Loucy (cell line): ENCODE measurements around the gene CKLF.

Experiments
- H2AFZ ChIP-seq: fragments of 200-600 bp; sonication (generic); 2 replicates; pipeline ENCODE4 v1.6.0; 2016; ENCODE audit warnings: antibody characterized with exemption, mild to moderate bottlenecking, low read length, moderate library complexity
- H3F3A ChIP-seq: fragments of 200-600 bp; 2 replicates; pipeline ENCODE4 v1.6.0; 2016; ENCODE audit warnings: antibody characterized with exemption, low read depth, mild to moderate bottlenecking
- H3K27me3 ChIP-seq: fragments of 200-600 bp; sonication (generic); 2 replicates; pipeline ENCODE4 v1.6.1; 2014; ENCODE audit warnings: low read length, mild to moderate bottlenecking; ENCODE audit not compliant: insufficient read depth, poor library complexity, severe bottlenecking
- H3K36me3 ChIP-seq: fragments of 200-600 bp; sonication (generic); 2 replicates; pipeline ENCODE4 v1.6.1; 2016; ENCODE audit warnings: low read length; ENCODE audit not compliant: insufficient read depth
- H3K4me1 ChIP-seq: fragments of 200-600 bp; sonication (generic); 2 replicates; pipeline ENCODE4 v1.5.1; 2014; ENCODE audit warnings: low read length, mild to moderate bottlenecking; ENCODE audit not compliant: insufficient read depth, poor library complexity, severe bottlenecking
- H3K4me2 ChIP-seq: fragments of 200-600 bp; sonication (generic); 2 replicates; pipeline ENCODE4 v1.6.0; 2014; ENCODE audit warnings: antibody characterized with exemption, low read length, low read depth, mild to moderate bottlenecking; ENCODE audit not compliant: poor library complexity, severe bottlenecking
- H3K4me3 ChIP-seq: fragments of 200-600 bp; sonication (generic); 2 replicates; pipeline ENCODE4 v1.5.1; 2014; ENCODE audit warnings: low read length, mild to moderate bottlenecking, mixed read lengths; ENCODE audit not compliant: poor library complexity, severe bottlenecking
- H3K79me2 ChIP-seq: fragments of 200-600 bp; sonication (generic); 2 replicates; pipeline ENCODE4 v1.6.1; 2014; ENCODE audit warnings: low read length; ENCODE audit not compliant: insufficient read depth
- H3K9ac ChIP-seq: fragments of 200-600 bp; sonication (generic); 2 replicates; pipeline ENCODE4 v1.6.0; 2014; ENCODE audit warnings: mild to moderate bottlenecking, low read depth, low read length, moderate library complexity; ENCODE audit not compliant: poor library complexity, severe bottlenecking
- H3K9me2 ChIP-seq: fragments of 200-600 bp; sonication (generic); replicated peaks from 2 replicates; pipeline ENCODE4 v1.6.1; 2016; ENCODE audit warnings: low read depth, low read length, mixed read lengths
- H3K9me3 ChIP-seq: fragments of 200-600 bp; sonication (generic); 2 replicates; pipeline ENCODE4 v1.6.1; 2014; ENCODE audit warnings: mild to moderate bottlenecking, antibody characterized with exemption, low read length, low read depth; ENCODE audit not compliant: insufficient read depth
- H4K20me1 ChIP-seq: fragments of 200-600 bp; sonication (generic); 2 replicates; pipeline ENCODE4 v1.6.0; 2014; ENCODE audit warnings: antibody characterized with exemption, low read length, mild to moderate bottlenecking; ENCODE audit not compliant: insufficient read depth, poor library complexity, severe bottlenecking
- CTCF ChIP-seq: fragments of 200-600 bp; sonication (generic); conservative IDR thresholded peaks from 2 replicates; pipeline ENCODE4 v1.5.1; 2014; ENCODE audit warnings: mild to moderate bottlenecking, antibody characterized with exemption, low read length
- EZH2phosphoT487 ChIP-seq: fragments of 200-600 bp; IDR thresholded peaks from 2 replicates; pipeline ENCODE4 v1.6.1; 2018; ENCODE audit warnings: antibody characterized with exemption, mild to moderate bottlenecking, moderate library complexity, borderline replicate concordance

CKLF gene

GRCh38 chr16:66509576-66509975 lies 42.8 kb upstream of the CKLF start:
- Histone ChIP-seq H3K36me3 (no peaks in the 10 kb centered on the region; the same call in 1 of the 2 replicates), H4K20me1 (no peaks in the 10 kb centered on the region), H3F3A (no peaks in the 10 kb centered on the region), H3K4me3 (no peak overlapping the region), H3K9me2 (no peaks in the 10 kb centered on the region), H3K4me2 (no peak overlapping the region), H2AFZ (no peak overlapping the region), H3K4me1 (peaks cover 4% of the 10 kb centered on the region), H3K9ac (no peak overlapping the region), H3K27me3 (no peaks in the 10 kb centered on the region), H3K79me2 (no peaks in the 10 kb centered on the region), H3K9me3 (no peaks in the 10 kb centered on the region)
- TF ChIP-seq CTCF = no peak
- no peak for TF ChIP-seq EZH2phosphoT487

- no peaks in the 10 kb centered on the region for H3K27me3 ChIP-seq
- H3K36me3 ChIP-seq = no peaks in the 10 kb centered on the region; the same call in 1 of the 2 replicates
- H3K9me3 ChIP-seq = no peaks in the 10 kb centered on the region
- H3K4me3 ChIP-seq = no peak overlapping the region
- H3F3A ChIP-seq = no peaks in the 10 kb centered on the region
- no peaks in the 10 kb centered on the region for H3K79me2 ChIP-seq
- H3K9ac ChIP-seq = no peak overlapping the region
- H3K9me2 ChIP-seq = no peaks in the 10 kb centered on the region
- TF ChIP-seq EZH2phosphoT487 = no peak
- TF ChIP-seq CTCF = no peak
- peaks cover 4% of the 10 kb centered on the region for H3K4me1 ChIP-seq
- no peak overlapping the region for H2AFZ ChIP-seq
- H4K20me1 ChIP-seq = no peaks in the 10 kb centered on the region
- H3K4me2 ChIP-seq = no peak overlapping the region
These were observed 42.1 kb upstream of the CKLF start for GRCh38 chr16:66510298-66510697.

GRCh38 chr16:66510711-66511601 lies 41.4 kb upstream of the CKLF start:
- Histone ChIP-seq H3K9me3 (no peaks in the 10 kb centered on the region), H3K9me2 (no peaks in the 10 kb centered on the region), H3F3A (no peaks in the 10 kb centered on the region), H3K27me3 (no peaks in the 10 kb centered on the region), H2AFZ (no peak overlapping the region), H3K4me1 (peaks cover 6% of the 10 kb centered on the region), H3K4me3 (no peak overlapping the region), H3K79me2 (no peaks in the 10 kb centered on the region), H3K4me2 (no peak overlapping the region), H3K9ac (no peak overlapping the region), H3K36me3 (no peaks in the 10 kb centered on the region; the same call in 1 of the 2 replicates), H4K20me1 (no peaks in the 10 kb centered on the region)
- no peak for TF ChIP-seq CTCF
- no peak for TF ChIP-seq EZH2phosphoT487
